Hepatocyte (in vitro differentiated cells): ENCODE data around the gene SHANK1. TPM values are rescaled to one million over a fixed set of nuclear protein-coding genes. Genes with fewer than 3 reads are reported as not detected.

Experiments used
- DNase-seq: peaks from one replicate; pipeline ENCODE4 v3.0.0-alpha.2; 2016; ENCODE audit warnings: low spot score
- H2AFZ ChIP-seq: fragments of 200-600 bp; sonication (generic); 2 replicates; pipeline ENCODE4 v1.6.0; 2016; ENCODE audit warnings: antibody characterized with exemption, mild to moderate bottlenecking
- H3K27ac ChIP-seq: fragments of 200-600 bp; sonication (generic); 2 replicates; pipeline ENCODE4 v1.5.1; 2016; ENCODE audit warnings: mild to moderate bottlenecking
- H3K27me3 ChIP-seq: fragments of 200-600 bp; sonication (generic); 2 replicates; pipeline ENCODE4 v1.6.1; 2016
- H3K36me3 ChIP-seq: fragments of 200-600 bp; sonication (generic); replicated peaks from 2 replicates; pipeline ENCODE4 v1.5.1; 2016; ENCODE audit warnings: low read depth; ENCODE audit not compliant: insufficient read depth
- H3K4me1 ChIP-seq: fragments of 200-600 bp; sonication (generic); 2 replicates; pipeline ENCODE4 v1.5.1; 2016; ENCODE audit warnings: mild to moderate bottlenecking, moderate library complexity; ENCODE audit not compliant: insufficient read depth
- H3K4me2 ChIP-seq: fragments of 200-600 bp; sonication (generic); 2 replicates; pipeline ENCODE4 v1.6.0; 2016
- H3K4me3 ChIP-seq: fragments of 200-600 bp; sonication (generic); 2 replicates; pipeline ENCODE4 v1.5.1; 2016; ENCODE audit warnings: mild to moderate bottlenecking
- H3K79me2 ChIP-seq: fragments of 200-600 bp; sonication (generic); 2 replicates; pipeline ENCODE4 v1.6.0; 2017; ENCODE audit warnings: mild to moderate bottlenecking
- H3K9me2 ChIP-seq: fragments of 200-600 bp; sonication (generic); replicated peaks from 2 replicates; pipeline ENCODE4 v1.6.0; 2017; ENCODE audit warnings: mild to moderate bottlenecking; ENCODE audit not compliant: insufficient read depth
- H3K9me3 ChIP-seq: fragments of 200-600 bp; sonication (generic); 2 replicates; pipeline ENCODE4 v1.5.1; 2016; ENCODE audit warnings: low read depth, mild to moderate bottlenecking
- H4K20me1 ChIP-seq: fragments of 200-600 bp; sonication (generic); 2 replicates; pipeline ENCODE4 v1.6.0; 2016; ENCODE audit warnings: mild to moderate bottlenecking; ENCODE audit not compliant: insufficient read depth, poor library complexity, severe bottlenecking
- EZH2 ChIP-seq: fragments of 200-600 bp; sonication (generic); IDR thresholded peaks from 2 replicates; pipeline ENCODE4 v1.6.1; 2016; ENCODE audit warnings: antibody characterized with exemption, mild to moderate bottlenecking, borderline replicate concordance
- EZH2phosphoT487 ChIP-seq: fragments of 200-600 bp; sonication (generic); IDR thresholded peaks from one replicate; pipeline ENCODE4 v1.6.1; 2018; ENCODE audit warnings: antibody characterized with exemption, mild to moderate bottlenecking, low read depth, moderate library complexity; ENCODE audit not compliant: unreplicated experiment, severe bottlenecking
- WGBS: methylation state at CpG from one replicate; pipeline ENCODE4 v1.1.6; 2016; ENCODE audit warnings: low lambda C conversion rate; ENCODE audit errors: missing lambda C conversion rate; 5-methylcytosine and 5-hydroxymethylcytosine counted together
- polyA plus RNA-seq: library from polyadenylated mRNA; unstranded; fragments of >200 nt; fragmentation: Nextera tagmentation; extraction: Ambion mirVana; gene quantifications from 2 replicates; pipeline ENCODE4 v1.2.1, GENCODE V29; 2016
- total RNA-seq: library from RNA; depleted of rRNA; stranded (reverse); fragments of >200 nt; gene quantifications from 2 replicates; pipeline ENCODE4 v1.2.3, GENCODE V29; 2014
- TF ChIP-seq, protein P1 (sequence below): fragments of 200-600 bp; sonication (generic); IDR thresholded peaks from 2 replicates; pipeline ENCODE4 v1.5.1; 2016; ENCODE audit warnings: antibody characterized with exemption, mild to moderate bottlenecking; ENCODE audit not compliant: poor library complexity

SHANK1 gene
- total and polyA plus RNA-seq, 2 experiments from 2014 or later = 0.56 to 2.3 TPM

DNA sequence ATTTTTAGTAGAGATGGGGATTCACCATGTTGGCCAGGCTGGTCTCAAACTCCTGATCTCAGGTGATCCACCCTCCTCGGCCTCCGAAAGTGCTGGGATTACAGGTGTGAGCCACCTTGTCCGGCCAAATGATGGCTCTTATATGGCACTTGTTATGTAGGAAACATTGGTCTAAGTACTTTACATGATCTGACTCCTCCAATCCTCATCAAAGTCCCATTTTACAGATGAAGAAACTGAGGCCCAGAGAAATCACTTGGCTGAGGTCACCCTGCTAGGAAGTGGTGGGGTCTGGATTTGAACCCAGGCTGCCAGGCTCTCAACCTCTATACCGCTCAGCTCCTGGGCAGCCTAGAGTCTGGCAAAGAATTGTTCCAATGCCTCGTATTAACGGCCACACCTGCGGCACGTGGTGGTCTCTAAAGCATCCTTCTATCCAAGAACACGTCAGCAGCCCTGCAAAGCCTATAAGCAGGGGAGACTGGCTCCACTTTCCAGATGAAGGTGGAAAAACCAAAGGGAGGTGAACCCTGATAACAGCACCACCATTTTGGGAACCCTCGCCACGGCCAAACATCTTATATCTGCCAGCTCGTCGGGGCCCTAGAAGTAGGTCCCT, 18.1 kb downstream of the SHANK1 start:
- Histone ChIP-seq H2AFZ (no peak overlapping the region), H3K4me1 (no peaks in the 10 kb centered on the region), H3K9me3 (no peaks in the 10 kb centered on the region), H3K27me3 (peaks cover 34% of the 10 kb centered on the region), H3K27ac (no peak overlapping the region), H3K79me2 (no peaks in the 10 kb centered on the region), H4K20me1 (no peaks in the 10 kb centered on the region), H3K4me2 (no peak overlapping the region), H3K36me3 (no peaks in the 10 kb centered on the region), H3K9me2 (no peaks in the 10 kb centered on the region), H3K4me3 (no peak overlapping the region)
- TF ChIP-seq, protein P1, sequence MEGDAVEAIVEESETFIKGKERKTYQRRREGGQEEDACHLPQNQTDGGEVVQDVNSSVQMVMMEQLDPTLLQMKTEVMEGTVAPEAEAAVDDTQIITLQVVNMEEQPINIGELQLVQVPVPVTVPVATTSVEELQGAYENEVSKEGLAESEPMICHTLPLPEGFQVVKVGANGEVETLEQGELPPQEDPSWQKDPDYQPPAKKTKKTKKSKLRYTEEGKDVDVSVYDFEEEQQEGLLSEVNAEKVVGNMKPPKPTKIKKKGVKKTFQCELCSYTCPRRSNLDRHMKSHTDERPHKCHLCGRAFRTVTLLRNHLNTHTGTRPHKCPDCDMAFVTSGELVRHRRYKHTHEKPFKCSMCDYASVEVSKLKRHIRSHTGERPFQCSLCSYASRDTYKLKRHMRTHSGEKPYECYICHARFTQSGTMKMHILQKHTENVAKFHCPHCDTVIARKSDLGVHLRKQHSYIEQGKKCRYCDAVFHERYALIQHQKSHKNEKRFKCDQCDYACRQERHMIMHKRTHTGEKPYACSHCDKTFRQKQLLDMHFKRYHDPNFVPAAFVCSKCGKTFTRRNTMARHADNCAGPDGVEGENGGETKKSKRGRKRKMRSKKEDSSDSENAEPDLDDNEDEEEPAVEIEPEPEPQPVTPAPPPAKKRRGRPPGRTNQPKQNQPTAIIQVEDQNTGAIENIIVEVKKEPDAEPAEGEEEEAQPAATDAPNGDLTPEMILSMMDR = no peak
- WGBS = 85% methylated on average over 13 of the region's 13 CpGs
- no peak for DNase-seq

DNA sequence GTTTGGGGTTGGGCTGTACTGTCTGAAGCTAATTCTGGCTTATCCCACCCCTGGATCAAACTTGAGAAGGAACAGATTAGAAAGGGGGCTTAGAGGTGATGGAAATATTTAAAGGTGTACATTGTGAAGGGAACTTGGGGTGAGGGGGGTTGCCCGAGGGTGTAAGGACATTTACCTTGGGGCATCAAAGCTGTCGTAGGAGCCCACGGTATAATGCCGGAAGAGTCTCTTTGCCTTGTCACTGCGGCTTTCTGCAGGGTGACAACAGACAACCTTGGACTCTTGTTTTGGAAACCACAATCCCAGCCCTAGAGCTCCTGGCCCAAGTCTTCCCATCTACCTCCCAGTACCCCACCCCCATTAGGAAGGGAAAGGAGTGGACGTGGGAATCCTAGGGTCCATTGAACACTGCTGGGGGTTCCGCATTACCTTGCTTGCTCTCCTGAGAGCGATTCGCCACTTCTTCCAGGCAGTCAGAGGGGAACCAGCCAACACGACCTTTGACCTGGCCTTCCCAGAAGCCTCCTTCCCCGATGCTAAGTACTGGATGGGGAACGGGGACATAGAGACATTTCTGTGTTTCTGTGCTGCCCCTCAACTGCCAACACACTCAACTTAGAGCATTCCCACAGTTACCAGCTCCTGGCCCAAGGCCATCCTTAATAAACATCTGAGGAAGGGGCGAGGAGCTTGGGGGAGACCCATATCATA, 22.0 kb downstream of the SHANK1 start:
- Histone ChIP-seq H3K27me3 (peaks cover 52% of the 10 kb centered on the region), H4K20me1 (no peaks in the 10 kb centered on the region), H3K9me2 (no peaks in the 10 kb centered on the region), H3K79me2 (no peaks in the 10 kb centered on the region), H3K27ac (no peak overlapping the region), H3K4me1 (no peaks in the 10 kb centered on the region), H3K36me3 (no peaks in the 10 kb centered on the region), H3K9me3 (no peaks in the 10 kb centered on the region), H3K4me3 (no peak overlapping the region), H2AFZ (no peak overlapping the region), H3K4me2 (no peak overlapping the region)
- no peak for DNase-seq
- TF ChIP-seq EZH2 = no peak
- no peak for TF ChIP-seq EZH2phosphoT487
- WGBS = 67% methylated on average over 13 of the region's 13 CpGs

DNA sequence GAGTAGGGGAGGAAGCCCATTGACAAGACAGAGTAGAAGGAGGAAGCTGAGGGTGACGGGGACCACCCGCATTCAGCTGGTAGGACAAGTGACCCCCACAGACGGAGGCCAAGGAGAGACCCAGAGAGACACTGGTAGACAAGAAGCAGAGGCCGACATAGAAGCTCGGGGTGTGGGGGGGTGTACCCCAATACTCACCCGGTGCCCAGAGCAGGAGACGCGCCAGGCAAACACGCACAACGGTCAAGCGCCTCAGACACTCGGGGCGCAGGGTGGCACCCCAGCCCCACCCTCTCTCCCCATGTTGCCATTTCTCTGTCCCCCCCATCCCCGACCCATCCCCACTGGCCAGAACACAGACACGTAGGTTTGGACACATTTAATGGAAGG, 23.5 kb downstream of the SHANK1 start:
- Histone ChIP-seq H4K20me1 (no peaks in the 10 kb centered on the region), H3K4me1 (no peaks in the 10 kb centered on the region), H3K9me2 (no peaks in the 10 kb centered on the region), H3K4me2 (no peak overlapping the region), H2AFZ (no peak overlapping the region), H3K27ac (no peak overlapping the region), H3K9me3 (no peaks in the 10 kb centered on the region), H3K4me3 (no peak overlapping the region), H3K36me3 (no peaks in the 10 kb centered on the region), H3K27me3 (peaks cover 65% of the 10 kb centered on the region), H3K79me2 (no peaks in the 10 kb centered on the region)
- TF ChIP-seq EZH2phosphoT487 (no peak), EZH2 (no peak)
- TF ChIP-seq, protein P1 = no peak
- 66% methylated on average over 8 of the region's 15 CpGs for WGBS
- DNase-seq = no peak

DNA sequence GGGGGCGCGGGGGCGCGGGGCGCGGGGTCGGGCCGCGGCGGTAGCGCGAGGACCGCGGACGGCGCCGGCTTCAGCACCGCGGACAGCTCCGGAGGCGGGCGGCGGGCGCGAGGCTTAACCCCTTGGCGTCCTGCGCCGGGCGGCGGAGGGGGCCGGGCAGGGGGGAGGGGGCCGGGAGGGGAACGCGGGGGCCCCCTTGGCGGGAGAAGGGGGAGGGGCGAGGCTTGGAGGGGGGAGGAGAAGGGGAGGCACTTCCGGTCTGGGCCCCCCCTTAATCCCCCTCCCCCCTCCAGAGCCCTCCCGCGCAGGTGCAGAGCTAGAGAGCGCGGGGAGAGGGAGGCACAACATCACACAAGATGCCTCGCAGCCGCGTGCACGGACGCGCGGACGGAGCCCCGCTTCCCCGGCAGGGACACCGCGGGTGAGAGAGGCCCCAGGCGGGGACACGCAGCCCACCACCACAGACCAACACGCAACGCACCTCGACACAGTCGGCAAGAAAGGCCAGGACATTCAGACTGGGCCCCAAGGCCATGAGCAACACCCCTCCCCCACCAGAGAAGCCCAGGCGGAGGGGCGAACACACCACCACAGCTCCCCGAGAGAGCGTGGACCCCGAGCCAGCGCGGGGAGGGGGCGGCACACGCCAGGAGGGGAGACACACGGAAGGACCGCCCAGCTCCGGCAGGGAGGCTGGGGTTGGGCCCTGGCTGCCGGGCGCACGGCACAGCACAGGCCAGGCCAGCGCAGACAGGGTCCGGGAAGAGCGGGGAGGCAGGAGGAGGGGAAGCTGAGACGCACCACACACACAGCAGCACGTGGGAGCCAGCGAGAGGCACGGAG, 24.1 kb downstream of the SHANK1 start:
- peak; percentile 66 for DNase-seq
- H3K27me3 ChIP-seq = peaks cover 72% of the 10 kb centered on the region

More for the DNA sequence above, 24.1 kb downstream of the SHANK1 start:
- Histone ChIP-seq H2AFZ (no peak overlapping the region), H3K79me2 (no peaks in the 10 kb centered on the region), H3K9me2 (no peaks in the 10 kb centered on the region), H3K36me3 (no peaks in the 10 kb centered on the region), H3K4me3 (no peak overlapping the region), H4K20me1 (no peaks in the 10 kb centered on the region), H3K4me1 (no peaks in the 10 kb centered on the region), H3K27ac (no peak overlapping the region), H3K9me3 (no peaks in the 10 kb centered on the region), H3K4me2 (peak overlapping the region; percentile 33)
- TF ChIP-seq EZH2phosphoT487 = no peak
- TF ChIP-seq EZH2 = no peak
- TF ChIP-seq, protein P1 = no peak
- WGBS = 13% methylated on average over 24 of the region's 81 CpGs
